Stimulated activated CD8-positive, alpha-beta memory T cell treated with anti-CD3 and anti-CD28 coated beads, Interleukin-7, amount 100 ng/mL, for 24 hours (primary cell): ENCODE data around the gene ABHD6.
"Not testable (repeated sequence)": the region's sequence is repeated elsewhere in the genome, so short reads cannot be mapped to it uniquely, and the experiment has no call there.

Experiments used
- DNase-seq: peaks from one replicate; pipeline ENCODE4 v3.0.0-alpha.2; 2020; ENCODE audit warnings: low read depth

The ABHD6 gene

GRCh38 chr3:58323529-58324390, 86.2 kb downstream of the ABHD6 start:
- no peak for DNase-seq

- no peak for DNase-seq
These were observed 87.1 kb downstream of the ABHD6 start for GRCh38 chr3:58324391-58325390.

GRCh38 chr3:58325525-58325992, 88.0 kb downstream of the ABHD6 start:
- no peak for DNase-seq

- no peak for DNase-seq
These were observed 88.8 kb downstream of the ABHD6 start for GRCh38 chr3:58326267-58326900.

GRCh38 chr3:58329150-58329921, 91.7 kb downstream of the ABHD6 start:
- DNase-seq = no peak

- DNase-seq = no peak
These were observed 92.4 kb downstream of the ABHD6 start for GRCh38 chr3:58329922-58330413.

- no peak for DNase-seq
These were observed 94.1 kb downstream of the ABHD6 start for GRCh38 chr3:58331593-58332152.

- peak; percentile 34 for DNase-seq
These were observed 95.1 kb downstream of the ABHD6 start, which contains the start of gene PXK for GRCh38 chr3:58332575-58333188. Gene PXK (plus strand): TSS chr3:58332892. CDS start chr3:58332989, 97 bp downstream.

- DNase-seq = no peak
These were observed 95.8 kb downstream of the ABHD6 start for GRCh38 chr3:58333206-58334012.

GRCh38 chr3:58334013-58334321, 96.4 kb downstream of the ABHD6 start:
- no peak for DNase-seq

- no peak for DNase-seq
These were observed 96.9 kb downstream of the ABHD6 start for GRCh38 chr3:58334506-58334884.

GRCh38 chr3:58335652-58335947, 98.0 kb downstream of the ABHD6 start:
- DNase-seq = no peak

- no peak for DNase-seq
These were observed 98.7 kb downstream of the ABHD6 start for GRCh38 chr3:58336135-58336882.

- DNase-seq = no peak
These were observed 99.6 kb downstream of the ABHD6 start for GRCh38 chr3:58337190-58337589.

- not testable (repeated sequence) for DNase-seq
These were observed 101.6 kb downstream of the ABHD6 start for GRCh38 chr3:58339146-58339545.

- DNase-seq = no peak
These were observed 103.1 kb downstream of the ABHD6 start for GRCh38 chr3:58340594-58341244.

- no peak for DNase-seq
These were observed 103.8 kb downstream of the ABHD6 start for GRCh38 chr3:58341376-58341775.

- no peak for DNase-seq
These were observed 105.1 kb downstream of the ABHD6 start for GRCh38 chr3:58342676-58343075.
